HepG2 (cell line): ENCODE results near the gene UXS1. TPM values are rescaled to one million over a fixed set of nuclear protein-coding genes. Genes with fewer than 3 reads are reported as not detected.

Source experiments
- ATAC-seq: fragments of 200-7000 bp; cut with Tn5 transposase; 3 replicates; pipeline ENCODE4 v1.9.1; 2020; ENCODE audit warnings: mild to moderate bottlenecking, moderate library complexity
- BruUV-seq: library from RNA; stranded (reverse); fragments of 400-500 nt; replicated peaks from 2 replicates; lab custom pipeline; 2021; lab: Mats Ljungman, UMichigan
- CTCF ChIA-PET: fragments of 300-600 bp; formaldehyde crosslinking; extraction: SDS; loops from one replicate; lab custom pipeline; 2021; ENCODE audit warnings: low total read pairs, inconsistent platforms, low intra/inter-chr PET ratio; lab: Yijun Ruan, JAX
- POLR2A ChIA-PET: fragments of 350-600 bp; sonication (Branson Sonifier 250); formaldehyde crosslinking; loops from one replicate; lab custom pipeline; 2020; ENCODE audit warnings: antibody characterized with exemption, inconsistent platforms; lab: Yijun Ruan, JAX
- DNase-seq: peaks from one replicate; pipeline ENCODE4 v3.0.0-alpha.2; 2015; ENCODE audit warnings: low spot score
- FAIRE-seq: peaks from 3 replicates; lab custom pipeline; 2011; peaks lifted over from hg19 to GRCh38; lab: Jason Lieb, UNC
- H2AFZ ChIP-seq: one replicate; pipeline ENCODE4 v1.6.1; 2011; ENCODE audit warnings: low read length, inconsistent platforms
- H3K27ac ChIP-seq: fragments of 300-600 bp; 3 replicates; pipeline ENCODE4 v1.8.0; 2011; ENCODE audit warnings: mixed run types, mild to moderate bottlenecking, mixed read lengths, low read length, inconsistent platforms; ENCODE audit not compliant: insufficient read depth; ENCODE audit errors: extremely low read length
- H3K27me3 ChIP-seq, 2 experiments: fragments of 200-600 bp in 1 of 2; 2 replicates in 1 of 2; 3 replicates in 1 of 2; pipeline versions ENCODE4 v1.6.0 to v1.8.0; 2011; ENCODE audit warnings: low read length in 2 of 2, mild to moderate bottlenecking in 2 of 2, moderate library complexity in 2 of 2, inconsistent platforms in 1 of 2; ENCODE audit not compliant: insufficient read depth in 2 of 2, control insufficient read depth in 1 of 2
- H3K36me3 ChIP-seq, 2 experiments: fragments of 200-600 bp in 1 of 2; replicated peaks in 1 of 2; 2 replicates in 1 of 2; 3 replicates in 1 of 2; pipeline versions ENCODE4 v1.5.1 to v1.8.0; 2011; ENCODE audit warnings: low read length in 2 of 2, inconsistent platforms in 1 of 2; ENCODE audit not compliant: insufficient read depth in 2 of 2, control insufficient read depth in 1 of 2
- H3K4me1 ChIP-seq: 2 replicates; pipeline ENCODE4 v1.5.1; 2012; ENCODE audit warnings: low read length, inconsistent platforms; ENCODE audit not compliant: insufficient read depth
- H3K4me2 ChIP-seq: 2 replicates; pipeline ENCODE4 v1.6.0; 2011; ENCODE audit warnings: low read depth, low read length, inconsistent platforms
- H3K4me3 ChIP-seq, 3 experiments: fragments of 200-600 bp in 1 of 3; sonication (generic), shearing (Covaris generic) in 1 of 3; replicated peaks in 1 of 3; 2 replicates each; pipeline ENCODE4 v1.5.1; 2011 to 2016; ENCODE audit warnings: low read length in 3 of 3, inconsistent platforms in 2 of 3, low read depth in 2 of 3, mild to moderate bottlenecking in 2 of 3, control low read depth in 1 of 3, mixed read lengths in 1 of 3; ENCODE audit not compliant: insufficient read depth in 1 of 3
- H3K79me2 ChIP-seq: one replicate; pipeline ENCODE4 v1.6.1; 2011; ENCODE audit warnings: low read length, inconsistent platforms; ENCODE audit not compliant: insufficient read depth
- H3K9ac ChIP-seq: 2 replicates; pipeline ENCODE4 v1.6.0; 2011; ENCODE audit warnings: mild to moderate bottlenecking, low read depth, low read length, inconsistent platforms; ENCODE audit not compliant: insufficient read depth
- H3K9me3 ChIP-seq: 2 replicates; pipeline ENCODE4 v1.5.1; 2012; ENCODE audit warnings: mild to moderate bottlenecking, low read length
- H4K20me1 ChIP-seq: 2 replicates; pipeline ENCODE4 v1.6.0; 2011; ENCODE audit warnings: inconsistent platforms, mild to moderate bottlenecking, low read length, moderate library complexity; ENCODE audit not compliant: insufficient read depth
- ARID2 ChIP-seq: sonication (generic); formaldehyde crosslinking; IDR thresholded peaks from 2 replicates; pipeline ENCODE4 v1.8.1; 2022; ENCODE audit warnings: mild to moderate bottlenecking, missing genetic modification reagents, borderline replicate concordance
- CENPT ChIP-seq: sonication (generic); formaldehyde crosslinking; IDR thresholded peaks from 2 replicates; pipeline ENCODE4 v1.8.0; 2022; ENCODE audit warnings: low read depth, mild to moderate bottlenecking, moderate library complexity, missing genetic modification reagents
- FIP1L1 ChIP-seq: fragments of 200-400 bp; formaldehyde crosslinking; IDR thresholded peaks from 2 replicates; pipeline ENCODE4 v1.6.1; 2018; ENCODE audit warnings: low read depth, mild to moderate bottlenecking, low read length, moderate library complexity, borderline replicate concordance; ENCODE audit not compliant: insufficient read depth
- GPBP1L1 ChIP-seq: sonication (generic); formaldehyde crosslinking; IDR thresholded peaks from 2 replicates; pipeline ENCODE4 v1.5.0; 2020; ENCODE audit warnings: mild to moderate bottlenecking, missing genetic modification reagents
- KLF9 ChIP-seq: IDR thresholded peaks from 2 replicates; pipeline ENCODE4 v1.6.1; 2016; ENCODE audit warnings: low read depth
- NFYB ChIP-seq: sonication (generic); formaldehyde crosslinking; IDR thresholded peaks from 2 replicates; pipeline ENCODE4 v1.4.0; 2020; ENCODE audit warnings: missing genetic modification reagents
- TEAD3 ChIP-seq: optimal IDR thresholded peaks from 2 replicates; pipeline ENCODE3; 2016; ENCODE audit warnings: borderline replicate concordance
- ZKSCAN8 ChIP-seq: IDR thresholded peaks from 2 replicates; pipeline ENCODE4 v1.6.1; 2016; ENCODE audit warnings: borderline replicate concordance, missing genetic modification reagents, missing compliant biosample characterization
- ZNF367 ChIP-seq: sonication (generic); formaldehyde crosslinking; IDR thresholded peaks from 2 replicates; pipeline ENCODE4 v1.4.0; 2020; ENCODE audit warnings: missing genetic modification reagents, borderline replicate concordance
- ZNF850 ChIP-seq: sonication (generic); formaldehyde crosslinking; conservative IDR thresholded peaks from 2 replicates; pipeline ENCODE4 v1.9.0; 2021; ENCODE audit warnings: mild to moderate bottlenecking, missing genetic modification reagents
- WGBS: methylation state at CpG from one replicate; pipeline ENCODE4 v1.1.6; 2017; ENCODE audit warnings: low lambda C conversion rate; 5-methylcytosine and 5-hydroxymethylcytosine counted together
- in situ Hi-C: cut with HindIII; loops from 2 replicates; pipeline ENCODE4 v1.10.0; 2017; ENCODE audit warnings: low pct_unique_long_range_greater_than_20kb; ENCODE audit not compliant: extremely low pct_ligation_motif_present
- intact Hi-C: fragments of 100-400 bp; cut with micrococcal nuclease; formaldehyde crosslinking; loops from one replicate; pipeline ENCODE4 v1.10.0; 2022; ENCODE audit not compliant: unreplicated experiment
- polyA plus RNA-seq, 8 experiments: library from polyadenylated mRNA; depleted of rRNA in 3 of 8; stranded (reverse) in 7 of 8; unstranded in 1 of 8; fragments of >200 nt; fragmentation: Illumina TruSeq in 4 of 8; extraction: Trizol in 4 of 8; gene quantifications; 2 replicates each; pipeline versions ENCODE4 v1.2.1 to v1.2.3, GENCODE V29; 2011 to 2016; ENCODE audit warnings: low read depth in 4 of 8, missing spikeins in 1 of 8, mixed read lengths in 1 of 8; ENCODE audit not compliant: insufficient read depth in 1 of 8
- total RNA-seq, 5 experiments: library from RNA; depleted of rRNA; stranded (reverse); fragments of >200 nt; fragmentation: Illumina TruSeq; extraction: Trizol; gene quantifications; 2 replicates each; pipeline ENCODE4 v1.2.3, GENCODE V29; 2016; ENCODE audit warnings: low read depth in 1 of 5
- TF ChIP-seq, protein P1 (sequence below): IDR thresholded peaks from 2 replicates; pipeline ENCODE4 v1.6.1; 2012; ENCODE audit warnings: low read length, improper control_type of control experiment
- TF ChIP-seq, protein P2 (sequence below): IDR thresholded peaks from 2 replicates; pipeline ENCODE4 v1.6.1; 2016; ENCODE audit warnings: low read depth, missing genetic modification reagents, missing compliant biosample characterization

Gene UXS1
- total and polyA plus RNA-seq, 2 of the 13 experiments (the other 11 are each of a cell fraction or from before 2014, with no cell fraction given) = 53.3 to 110 TPM

- TF ChIP-seq ZNF367 (CRISPR knock-in tag) = no peak
- no peak for TF ChIP-seq FIP1L1
- no peak for TF ChIP-seq ZNF850
- TF ChIP-seq, all 625 proteins: peak for 0
Observed at GRCh38 chr2:106158871-106159270, 35.2 kb downstream of the UXS1 start (continued).

DNA sequence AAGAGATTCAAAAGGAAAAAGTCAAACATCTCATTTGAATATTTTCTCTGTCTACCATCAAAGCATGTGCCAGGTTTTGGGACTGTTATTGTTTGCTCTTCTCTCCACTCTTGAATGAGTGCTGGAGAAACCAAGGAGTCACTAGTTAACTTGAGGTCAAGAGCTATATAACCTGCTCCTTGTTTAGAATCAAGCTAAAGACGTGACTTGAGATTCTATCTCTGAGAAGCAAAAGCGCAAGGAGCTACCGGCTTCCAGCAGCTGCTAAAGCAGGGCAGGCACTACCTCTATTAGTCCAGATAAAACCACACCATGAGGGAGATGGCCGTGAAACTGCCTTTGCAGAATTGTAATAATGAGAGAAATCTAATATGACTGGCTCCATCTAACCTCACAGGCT, 36.0 kb downstream of the UXS1 start:
- POLR2A ChIA-PET = no interaction called here
- CTCF ChIA-PET = no interaction called here

More for the DNA sequence above, 36.0 kb downstream of the UXS1 start:
- no peaks in the 10 kb centered on the region for H3K4me1 ChIP-seq
- no peak overlapping the region for H3K27ac ChIP-seq
- peaks cover 27 to 79% of the 10 kb centered on the region in 2 experiments for H3K36me3 ChIP-seq
- TF ChIP-seq GPBP1L1 (CRISPR knock-in tag) (no peak), NFYB (CRISPR knock-in tag) (no peak), TEAD3 (CRISPR knock-in tag) (no peak), CENPT (no peak), ZKSCAN8 (CRISPR knock-in tag) (no peak), KLF9 (no peak), ARID2 (CRISPR knock-in tag) (no peak)
- TF ChIP-seq, protein P1, sequence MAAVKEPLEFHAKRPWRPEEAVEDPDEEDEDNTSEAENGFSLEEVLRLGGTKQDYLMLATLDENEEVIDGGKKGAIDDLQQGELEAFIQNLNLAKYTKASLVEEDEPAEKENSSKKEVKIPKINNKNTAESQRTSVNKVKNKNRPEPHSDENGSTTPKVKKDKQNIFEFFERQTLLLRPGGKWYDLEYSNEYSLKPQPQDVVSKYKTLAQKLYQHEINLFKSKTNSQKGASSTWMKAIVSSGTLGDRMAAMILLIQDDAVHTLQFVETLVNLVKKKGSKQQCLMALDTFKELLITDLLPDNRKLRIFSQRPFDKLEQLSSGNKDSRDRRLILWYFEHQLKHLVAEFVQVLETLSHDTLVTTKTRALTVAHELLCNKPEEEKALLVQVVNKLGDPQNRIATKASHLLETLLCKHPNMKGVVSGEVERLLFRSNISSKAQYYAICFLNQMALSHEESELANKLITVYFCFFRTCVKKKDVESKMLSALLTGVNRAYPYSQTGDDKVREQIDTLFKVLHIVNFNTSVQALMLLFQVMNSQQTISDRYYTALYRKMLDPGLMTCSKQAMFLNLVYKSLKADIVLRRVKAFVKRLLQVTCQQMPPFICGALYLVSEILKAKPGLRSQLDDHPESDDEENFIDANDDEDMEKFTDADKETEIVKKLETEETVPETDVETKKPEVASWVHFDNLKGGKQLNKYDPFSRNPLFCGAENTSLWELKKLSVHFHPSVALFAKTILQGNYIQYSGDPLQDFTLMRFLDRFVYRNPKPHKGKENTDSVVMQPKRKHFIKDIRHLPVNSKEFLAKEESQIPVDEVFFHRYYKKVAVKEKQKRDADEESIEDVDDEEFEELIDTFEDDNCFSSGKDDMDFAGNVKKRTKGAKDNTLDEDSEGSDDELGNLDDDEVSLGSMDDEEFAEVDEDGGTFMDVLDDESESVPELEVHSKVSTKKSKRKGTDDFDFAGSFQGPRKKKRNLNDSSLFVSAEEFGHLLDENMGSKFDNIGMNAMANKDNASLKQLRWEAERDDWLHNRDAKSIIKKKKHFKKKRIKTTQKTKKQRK = no peak
- TF ChIP-seq, protein P2, sequence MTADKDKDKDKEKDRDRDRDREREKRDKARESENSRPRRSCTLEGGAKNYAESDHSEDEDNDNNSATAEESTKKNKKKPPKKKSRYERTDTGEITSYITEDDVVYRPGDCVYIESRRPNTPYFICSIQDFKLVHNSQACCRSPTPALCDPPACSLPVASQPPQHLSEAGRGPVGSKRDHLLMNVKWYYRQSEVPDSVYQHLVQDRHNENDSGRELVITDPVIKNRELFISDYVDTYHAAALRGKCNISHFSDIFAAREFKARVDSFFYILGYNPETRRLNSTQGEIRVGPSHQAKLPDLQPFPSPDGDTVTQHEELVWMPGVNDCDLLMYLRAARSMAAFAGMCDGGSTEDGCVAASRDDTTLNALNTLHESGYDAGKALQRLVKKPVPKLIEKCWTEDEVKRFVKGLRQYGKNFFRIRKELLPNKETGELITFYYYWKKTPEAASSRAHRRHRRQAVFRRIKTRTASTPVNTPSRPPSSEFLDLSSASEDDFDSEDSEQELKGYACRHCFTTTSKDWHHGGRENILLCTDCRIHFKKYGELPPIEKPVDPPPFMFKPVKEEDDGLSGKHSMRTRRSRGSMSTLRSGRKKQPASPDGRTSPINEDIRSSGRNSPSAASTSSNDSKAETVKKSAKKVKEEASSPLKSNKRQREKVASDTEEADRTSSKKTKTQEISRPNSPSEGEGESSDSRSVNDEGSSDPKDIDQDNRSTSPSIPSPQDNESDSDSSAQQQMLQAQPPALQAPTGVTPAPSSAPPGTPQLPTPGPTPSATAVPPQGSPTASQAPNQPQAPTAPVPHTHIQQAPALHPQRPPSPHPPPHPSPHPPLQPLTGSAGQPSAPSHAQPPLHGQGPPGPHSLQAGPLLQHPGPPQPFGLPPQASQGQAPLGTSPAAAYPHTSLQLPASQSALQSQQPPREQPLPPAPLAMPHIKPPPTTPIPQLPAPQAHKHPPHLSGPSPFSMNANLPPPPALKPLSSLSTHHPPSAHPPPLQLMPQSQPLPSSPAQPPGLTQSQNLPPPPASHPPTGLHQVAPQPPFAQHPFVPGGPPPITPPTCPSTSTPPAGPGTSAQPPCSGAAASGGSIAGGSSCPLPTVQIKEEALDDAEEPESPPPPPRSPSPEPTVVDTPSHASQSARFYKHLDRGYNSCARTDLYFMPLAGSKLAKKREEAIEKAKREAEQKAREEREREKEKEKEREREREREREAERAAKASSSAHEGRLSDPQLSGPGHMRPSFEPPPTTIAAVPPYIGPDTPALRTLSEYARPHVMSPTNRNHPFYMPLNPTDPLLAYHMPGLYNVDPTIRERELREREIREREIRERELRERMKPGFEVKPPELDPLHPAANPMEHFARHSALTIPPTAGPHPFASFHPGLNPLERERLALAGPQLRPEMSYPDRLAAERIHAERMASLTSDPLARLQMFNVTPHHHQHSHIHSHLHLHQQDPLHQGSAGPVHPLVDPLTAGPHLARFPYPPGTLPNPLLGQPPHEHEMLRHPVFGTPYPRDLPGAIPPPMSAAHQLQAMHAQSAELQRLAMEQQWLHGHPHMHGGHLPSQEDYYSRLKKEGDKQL (CRISPR knock-in tag) = no peak
- TF ChIP-seq, all 625 proteins: peak for 0
- H3K27me3 ChIP-seq = no peaks in the 10 kb centered on the region
- no peak overlapping the region for H3K4me2 ChIP-seq
- in situ Hi-C loops (no loop called here), intact Hi-C loops (no loop called here)
- no TSS peak for BruUV-seq
- DNase-seq = no peak
- no peak overlapping the region for H3K4me3 ChIP-seq
- no peaks in the 10 kb centered on the region for H4K20me1 ChIP-seq
- no peak overlapping the region for H2AFZ ChIP-seq
- H3K79me2 ChIP-seq = no peaks in the 10 kb centered on the region
- H3K9me3 ChIP-seq = peaks cover 17% of the 10 kb centered on the region
- no peak for FAIRE-seq
- ATAC-seq = no peak
- WGBS = 97% methylated on average over 4 of the region's 4 CpGs
- H3K9ac ChIP-seq = no peak overlapping the region
